Measurements from ENCODE around the gene DAAM2.

DAAM2 gene

DNA sequence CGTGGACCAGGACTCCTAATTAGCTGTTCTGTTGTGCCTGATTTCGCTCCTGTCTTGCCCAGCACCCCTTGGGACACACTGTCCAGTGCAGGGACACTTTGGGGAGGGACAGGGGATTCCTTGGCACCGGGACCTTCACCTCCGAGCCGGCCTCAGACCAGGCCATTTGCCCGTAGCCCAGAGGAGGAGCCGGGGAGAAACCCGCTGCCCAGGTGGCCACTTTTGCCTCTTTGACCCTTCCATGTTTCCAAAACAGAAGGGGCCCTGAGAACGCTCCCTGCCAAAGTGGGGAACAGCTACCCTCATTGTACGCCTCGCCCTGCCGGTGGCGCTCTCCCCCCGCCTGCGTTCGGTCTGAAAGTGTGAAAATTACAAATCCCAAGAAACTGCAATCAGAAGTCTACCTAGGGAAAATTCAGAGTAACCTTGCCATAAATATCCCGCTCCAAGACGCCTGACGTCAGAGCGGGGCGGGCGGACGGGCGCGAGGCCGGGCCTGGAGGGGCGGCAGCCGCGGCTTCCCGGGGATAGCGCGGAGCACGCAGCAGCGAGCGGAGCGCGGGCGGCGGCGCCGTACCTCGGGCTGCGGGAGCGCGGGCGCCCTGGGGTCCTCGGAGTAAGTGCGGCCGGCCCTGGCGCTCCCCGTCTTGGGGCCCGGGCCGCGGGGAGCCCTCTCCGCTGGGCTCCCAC, at the start of gene DAAM2:
Gene DAAM2, plus strand, starts transcription at position 527 of the 690 bp plus-strand sequence. CDS start 63,927 bp downstream, outside the sequence.
- DNase-seq (ENCODE audit: low read depth) = no peak

DNA sequence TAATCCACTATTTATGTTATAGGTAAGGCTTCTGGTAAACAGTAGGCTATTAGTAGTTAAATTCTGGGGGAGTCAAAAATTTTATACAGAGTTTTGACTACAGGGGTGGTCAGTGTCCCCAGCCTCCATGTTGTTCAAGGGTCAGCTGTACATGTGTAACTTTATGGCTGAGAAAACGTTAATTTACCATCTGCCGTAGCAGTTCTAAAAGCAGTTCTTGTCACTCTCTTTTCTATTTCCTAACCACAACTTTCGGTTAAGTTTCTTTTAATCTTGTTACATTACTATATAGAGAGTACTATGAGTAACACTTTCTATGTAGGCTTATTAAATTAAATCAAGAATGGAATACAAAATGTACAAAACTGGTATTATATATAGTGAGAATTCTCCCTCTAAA, 45.4 kb upstream of the DAAM2 start:
- DNase-seq (ENCODE audit: low read depth) = no peak

DNA sequence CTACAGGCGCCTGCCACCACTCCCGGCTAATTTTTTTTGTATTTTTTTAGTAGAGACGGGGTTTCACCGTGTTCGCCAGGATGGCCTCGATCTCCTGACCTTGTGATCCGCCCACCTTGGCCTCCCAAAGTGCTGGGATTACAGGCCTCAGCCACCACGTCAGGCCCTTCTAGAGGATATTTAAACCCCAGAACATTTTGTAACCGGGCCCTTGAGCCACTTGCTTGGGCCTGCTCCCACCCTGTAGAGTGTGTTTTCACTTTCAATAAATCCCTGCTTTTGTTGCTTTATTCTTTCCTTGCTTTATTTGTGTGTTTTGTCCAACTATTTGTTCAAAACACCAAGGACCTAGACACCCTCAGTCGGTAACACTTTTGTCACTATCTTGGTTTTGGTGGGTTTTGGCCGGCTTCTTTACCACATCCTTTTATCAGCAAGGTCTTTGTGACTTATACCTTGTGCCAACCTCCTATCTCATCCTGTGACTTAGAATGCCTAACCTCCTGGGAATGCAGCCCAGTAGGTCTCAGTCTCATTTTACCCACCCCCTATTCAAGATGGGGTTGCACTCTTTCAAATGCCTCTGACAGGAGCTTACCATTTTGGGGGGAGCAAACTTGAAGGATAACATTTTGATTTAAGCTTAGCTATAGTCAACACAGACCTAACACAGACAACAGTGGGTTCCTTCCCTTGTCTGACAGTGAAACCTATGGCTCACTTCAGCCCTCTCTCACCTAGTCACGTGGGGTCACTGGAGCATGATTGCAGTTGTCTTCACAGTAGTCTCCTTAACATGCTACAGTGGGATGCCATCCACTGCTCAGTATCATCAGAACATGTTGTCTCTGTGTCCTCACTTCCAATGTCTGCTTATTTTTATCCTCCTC, 39.1 kb upstream of the DAAM2 start:
- no peak for DNase-seq (ENCODE audit: low read depth)

DNA sequence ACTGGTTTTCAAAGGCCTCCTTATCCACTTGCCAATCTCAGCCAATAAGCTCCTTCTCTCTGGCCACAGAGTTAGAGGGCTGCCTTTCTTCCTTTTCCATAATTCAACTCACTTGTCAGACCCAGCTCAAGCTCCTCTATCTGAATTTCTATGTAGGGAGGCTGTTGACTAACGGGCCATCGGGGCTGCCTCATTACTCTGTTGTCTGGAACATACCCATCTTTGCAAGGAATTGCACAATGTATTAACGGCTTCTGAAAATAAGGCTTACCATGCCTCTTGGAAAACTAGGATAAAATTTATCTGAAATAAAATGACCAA, 38.5 kb upstream of the DAAM2 start:
- DNase-seq (ENCODE audit: low read depth) = no peak

DNA sequence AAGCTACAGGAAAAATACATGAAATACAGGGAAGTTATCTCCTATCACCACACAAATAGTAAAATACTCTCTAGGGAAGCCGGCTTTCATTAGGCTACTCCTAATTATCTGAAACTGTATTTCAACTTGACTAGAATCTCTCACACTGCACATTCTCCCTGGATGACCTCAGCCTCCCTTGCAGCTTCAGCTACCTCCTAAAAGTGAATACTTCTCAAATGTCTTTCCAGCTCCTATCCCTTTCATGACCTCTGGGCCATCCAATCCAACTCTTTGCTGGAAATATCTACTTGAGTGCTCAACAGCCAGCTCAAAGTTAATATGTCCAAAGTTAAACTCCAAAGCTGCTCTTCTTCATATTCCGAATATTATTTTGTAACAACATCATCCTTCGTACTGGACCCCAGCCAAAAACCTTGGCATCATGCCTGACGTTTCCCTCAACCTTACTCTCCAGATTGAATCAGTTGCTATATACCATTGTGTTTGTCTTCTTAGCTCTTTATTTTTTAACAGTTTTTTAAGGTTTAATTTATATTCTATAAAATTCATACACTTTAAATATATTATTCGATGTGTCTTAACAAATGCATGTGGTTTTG, 37.6 kb upstream of the DAAM2 start:
- no peak for DNase-seq (ENCODE audit: low read depth)

DNA sequence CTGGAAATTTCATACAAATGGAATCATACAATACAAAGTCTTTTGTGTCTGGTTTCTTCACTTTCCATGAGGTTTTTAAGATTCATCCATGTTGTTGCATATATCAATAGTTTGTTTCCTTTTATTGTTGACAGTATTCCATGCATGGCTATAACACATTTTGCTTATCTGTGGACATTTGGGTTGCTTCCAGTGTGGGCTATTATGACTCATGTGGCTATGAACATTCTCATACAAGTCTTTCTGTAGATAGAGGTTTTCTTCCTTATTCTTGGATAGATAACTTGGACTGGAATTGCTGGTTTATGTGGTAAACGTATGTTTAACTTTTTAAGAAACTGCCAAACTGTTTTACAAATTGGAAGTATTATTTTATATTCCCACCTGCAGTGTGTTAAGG, 36.9 kb upstream of the DAAM2 start:
- no peak for DNase-seq (ENCODE audit: low read depth)

DNA sequence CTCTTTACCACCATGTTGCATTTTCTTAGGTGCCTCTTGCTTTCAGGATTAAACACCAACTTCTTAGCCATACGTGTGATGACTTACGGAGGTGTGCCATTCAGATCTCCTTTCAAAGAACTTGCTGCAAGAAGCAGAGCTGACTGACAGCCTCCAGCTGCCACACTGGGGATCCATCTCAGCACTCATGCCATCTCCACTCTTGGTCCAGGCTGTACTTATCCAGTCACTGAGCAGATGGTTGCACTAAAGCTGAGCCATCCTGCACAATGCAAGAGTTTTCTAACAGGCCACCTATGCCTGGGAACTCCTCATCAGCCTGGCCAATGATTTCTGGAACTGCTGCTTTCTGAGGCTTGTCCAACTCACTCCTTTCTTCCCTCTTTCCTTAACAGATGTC, 35.6 kb upstream of the DAAM2 start:
- DNase-seq (ENCODE audit: low read depth) = no peak

DNA sequence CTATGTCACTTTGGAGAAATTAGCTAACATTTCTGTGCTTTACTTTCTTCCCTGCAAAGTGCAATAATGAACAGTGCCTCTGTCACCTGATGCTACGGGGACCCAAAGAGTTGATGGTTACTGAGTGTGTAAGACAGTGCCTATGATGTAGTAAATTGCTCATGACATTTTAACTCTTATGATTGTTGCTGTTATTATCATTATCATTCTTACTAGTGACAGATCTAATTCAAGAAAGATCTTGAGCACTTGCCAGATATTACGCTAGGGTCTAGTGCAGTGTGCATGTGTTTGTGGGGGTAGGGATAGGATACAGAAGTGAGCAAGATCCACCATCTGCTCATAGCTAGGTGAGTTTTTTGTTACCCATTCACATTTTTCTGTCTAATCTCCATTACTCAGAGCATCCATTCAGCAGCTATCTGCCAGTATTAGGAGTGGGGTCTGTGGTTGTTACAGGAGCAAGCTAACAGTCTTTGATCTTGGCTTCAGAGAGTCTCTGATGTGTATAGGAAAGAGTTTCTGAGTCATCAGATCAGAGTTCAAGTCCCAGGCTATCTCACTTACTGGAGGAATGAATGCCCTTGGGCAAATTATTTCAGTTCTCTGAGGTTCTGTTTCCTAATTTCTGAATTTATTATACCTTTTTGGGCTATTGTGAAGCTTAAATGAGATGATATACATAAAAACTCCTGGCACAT, 33.1 kb upstream of the DAAM2 start:
- no peak for DNase-seq (ENCODE audit: low read depth)

DNA sequence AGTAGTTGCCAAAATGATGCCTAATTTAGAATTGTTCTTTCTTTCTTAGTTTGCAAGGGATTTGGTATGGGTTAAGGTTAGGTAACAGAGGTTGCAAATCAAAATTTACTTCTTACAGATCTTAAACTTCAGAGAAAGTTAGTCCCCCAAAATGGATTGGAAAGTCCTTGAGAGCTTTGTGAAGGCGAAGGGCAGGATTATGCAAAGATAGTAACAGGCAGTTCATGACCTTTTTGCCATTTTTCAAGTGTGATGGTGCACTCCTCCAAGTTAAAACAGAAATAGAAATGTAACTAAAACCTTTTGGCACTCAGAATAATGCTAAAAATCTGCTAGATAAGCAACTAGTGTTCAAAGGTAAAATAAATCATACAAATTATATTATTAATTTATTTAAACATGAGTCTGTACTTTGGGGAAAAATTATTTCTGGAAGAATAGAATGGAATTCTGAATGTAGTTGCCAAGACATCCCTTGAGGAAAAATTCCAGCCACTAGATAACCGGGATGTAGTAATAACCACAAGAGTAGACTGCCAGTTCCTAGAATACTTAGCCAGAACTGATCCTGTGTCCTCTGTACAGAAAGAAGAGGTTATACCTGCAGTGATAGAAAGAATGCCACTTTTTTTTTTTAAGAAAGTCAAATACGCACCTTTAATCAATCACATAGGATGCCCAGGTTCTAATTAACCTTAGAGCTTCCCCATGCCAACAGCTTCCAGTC, 31.8 kb upstream of the DAAM2 start:
- no peak for DNase-seq (ENCODE audit: low read depth)

DNA sequence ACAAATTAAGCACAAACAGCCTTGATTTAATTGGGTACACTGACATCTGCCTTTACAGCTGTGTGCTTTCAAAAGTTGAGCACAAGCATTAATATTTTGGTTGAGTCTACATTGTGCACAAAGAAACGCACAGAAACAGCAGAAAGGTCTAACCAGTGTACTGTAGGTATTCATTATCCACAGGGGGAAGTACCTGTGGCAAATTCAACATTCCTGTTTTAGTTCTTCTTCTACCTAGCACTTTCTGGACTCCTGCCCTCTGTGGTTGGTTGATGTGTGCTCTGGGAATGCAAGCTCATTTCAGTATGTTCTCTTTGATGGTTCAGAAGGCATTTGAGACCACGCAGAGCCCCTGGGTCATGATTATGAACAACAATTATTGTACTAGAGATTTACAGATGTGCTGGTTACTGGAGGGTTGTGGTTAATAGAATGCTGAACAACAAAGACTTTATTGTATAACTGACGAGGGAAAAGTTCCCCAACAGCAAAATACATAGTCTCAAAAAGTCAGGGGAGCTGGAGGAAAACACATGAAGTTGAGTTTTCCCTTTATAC, 26.6 kb upstream of the DAAM2 start:
- DNase-seq (ENCODE audit: low read depth) = no peak

DNA sequence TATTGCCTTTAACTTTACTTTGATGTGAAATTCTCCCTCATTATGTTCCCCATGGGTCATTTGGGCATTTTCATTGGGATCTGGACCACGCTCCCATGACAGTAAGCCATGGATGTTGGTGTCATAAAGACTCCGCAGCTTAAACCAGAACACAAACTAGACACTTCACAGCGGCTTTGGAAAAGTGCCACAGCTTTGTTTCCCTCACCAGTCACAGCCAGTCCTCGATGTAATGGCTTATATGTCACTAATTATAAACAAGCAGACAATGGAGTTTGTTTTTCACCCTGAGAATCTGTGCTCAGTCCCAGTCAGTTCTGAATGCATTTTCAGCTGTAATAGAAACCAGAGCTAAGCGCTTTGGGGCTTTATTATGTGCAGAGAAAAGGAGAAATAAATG, 23.2 kb upstream of the DAAM2 start:
- DNase-seq (ENCODE audit: low read depth) = no peak

DNA sequence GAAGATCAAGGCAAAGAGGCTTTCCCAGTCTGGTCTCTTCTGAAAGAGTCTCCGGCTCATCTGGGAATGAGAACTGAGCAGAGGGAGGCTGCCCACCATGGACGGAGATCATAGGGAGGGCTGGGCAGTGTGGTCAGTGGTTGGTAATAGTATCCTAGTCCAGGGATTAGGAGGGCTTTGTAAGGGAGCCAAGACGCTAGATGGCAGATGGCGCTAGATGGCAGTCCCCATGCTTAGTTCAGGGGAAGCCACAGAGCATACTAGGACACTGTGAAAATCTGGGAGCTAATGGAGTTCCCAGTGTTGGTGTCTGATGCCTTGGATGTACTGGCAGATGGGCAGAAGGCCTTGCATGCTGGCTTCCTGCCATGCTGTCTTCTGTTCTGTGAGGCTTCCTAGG, 21.7 kb upstream of the DAAM2 start:
- DNase-seq (ENCODE audit: low read depth) = no peak

DNA sequence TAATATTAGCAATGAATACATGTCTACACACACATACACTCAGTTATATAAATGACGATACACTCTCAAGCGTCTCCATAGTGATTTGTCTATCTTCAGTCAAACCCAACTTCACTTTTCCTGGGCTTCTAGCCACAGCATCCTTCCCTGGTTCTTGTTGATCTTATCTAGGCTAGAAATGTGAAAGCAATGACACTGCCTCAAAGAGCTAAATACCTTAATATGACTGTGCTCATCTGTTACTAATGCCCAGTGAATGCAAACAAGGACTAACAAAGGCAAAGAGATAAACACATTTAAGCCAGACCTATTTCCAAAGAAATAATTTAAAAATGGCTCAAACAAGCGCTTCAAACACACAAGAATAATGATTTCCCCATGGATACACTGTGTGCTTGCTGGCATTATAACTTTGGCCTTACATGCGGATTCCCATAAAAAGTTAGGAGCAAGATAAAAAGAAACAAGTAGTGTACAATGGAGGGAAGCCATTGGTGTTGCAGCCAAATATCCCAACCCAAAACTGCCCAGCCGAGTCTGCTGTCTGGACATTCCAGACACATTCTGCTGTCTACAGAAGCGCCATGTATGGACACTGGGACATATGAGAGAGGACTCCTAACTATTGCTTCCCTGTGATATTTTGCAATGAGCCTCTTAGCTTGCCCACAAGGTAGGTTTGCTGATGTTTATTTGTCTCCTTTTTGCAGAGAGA, 19.5 kb upstream of the DAAM2 start:
- DNase-seq (ENCODE audit: low read depth) = no peak

DNA sequence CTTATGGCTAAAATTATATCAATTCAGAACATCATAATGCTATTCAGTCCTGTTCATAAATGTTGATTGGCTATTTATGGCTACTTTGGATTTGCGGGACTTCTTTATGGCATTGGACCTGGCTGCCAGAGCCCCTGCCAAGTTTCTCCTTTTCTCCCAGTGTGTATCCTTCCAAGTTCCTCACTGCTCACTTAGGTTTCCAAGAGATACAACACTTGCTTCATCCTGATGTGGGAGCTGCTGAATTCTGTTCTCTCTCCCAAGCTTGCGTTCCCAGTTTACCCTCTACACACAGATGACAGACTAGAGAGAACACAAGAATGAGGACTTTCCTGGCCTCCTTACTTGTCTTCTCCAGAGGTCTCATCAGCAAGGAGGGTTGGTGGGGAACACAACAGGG, 18.4 kb upstream of the DAAM2 start:
- no peak for DNase-seq (ENCODE audit: low read depth)

DNA sequence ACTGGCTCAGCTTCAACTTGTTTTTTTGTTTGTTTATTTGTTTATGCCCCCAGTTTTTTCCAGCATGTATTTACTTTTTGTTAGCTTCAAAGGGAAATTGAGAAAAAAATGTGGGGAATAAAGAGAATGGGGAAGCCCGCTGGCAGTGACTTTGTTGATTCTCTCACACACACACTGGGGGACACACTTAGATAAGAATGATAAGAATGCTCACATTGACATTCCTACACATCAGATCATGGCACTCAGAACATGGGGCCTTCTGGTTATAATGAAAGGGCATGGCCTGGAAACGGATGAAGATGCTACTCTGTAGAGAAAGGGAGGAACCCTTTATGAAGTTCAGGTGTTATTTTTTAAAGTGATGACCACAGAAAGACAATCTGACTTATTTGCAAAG, 15.6 kb upstream of the DAAM2 start:
- DNase-seq (ENCODE audit: low read depth) = no peak

DNA sequence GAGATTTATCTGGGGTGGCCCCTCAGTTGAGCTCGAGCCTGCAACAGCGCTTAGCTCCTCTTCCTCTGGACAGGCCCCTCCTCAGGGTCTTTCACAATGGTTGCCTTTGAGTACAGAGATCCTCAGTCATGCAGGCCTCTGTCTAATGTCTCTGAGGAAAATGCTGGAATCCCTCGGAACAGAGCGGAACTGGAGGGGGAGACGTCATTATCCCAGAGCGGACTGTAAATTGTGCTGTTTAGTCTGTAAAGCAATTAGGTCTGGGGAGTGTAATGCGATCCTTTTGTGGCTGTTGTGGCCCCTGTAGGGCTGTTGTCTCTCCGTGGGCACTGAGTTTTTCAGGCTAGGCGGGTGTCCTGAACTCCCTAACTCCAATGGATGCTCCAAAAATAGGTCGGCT, 15.0 kb upstream of the DAAM2 start:
- DNase-seq (ENCODE audit: low read depth) = no peak

DNA sequence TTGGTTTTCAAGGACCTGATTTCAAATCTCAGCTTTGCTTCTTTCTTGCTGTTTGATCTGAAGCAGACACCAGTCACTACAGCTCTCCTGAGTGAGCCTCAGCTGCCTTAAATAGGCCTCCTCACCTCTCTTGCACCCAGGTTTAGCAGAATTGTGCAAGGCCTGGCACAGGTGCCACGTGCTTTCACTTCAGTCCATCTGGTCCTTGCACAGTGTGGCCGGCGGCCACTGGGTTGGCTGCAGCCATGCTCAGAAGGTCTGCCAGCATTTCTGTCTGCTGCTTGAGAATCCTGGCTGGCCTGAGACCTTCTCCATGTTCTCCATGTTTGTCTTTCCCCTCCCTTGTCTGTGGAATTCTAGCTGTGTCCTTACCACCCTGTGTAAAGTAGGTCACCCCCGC, 14.5 kb upstream of the DAAM2 start:
- DNase-seq (ENCODE audit: low read depth) = no peak

DNA sequence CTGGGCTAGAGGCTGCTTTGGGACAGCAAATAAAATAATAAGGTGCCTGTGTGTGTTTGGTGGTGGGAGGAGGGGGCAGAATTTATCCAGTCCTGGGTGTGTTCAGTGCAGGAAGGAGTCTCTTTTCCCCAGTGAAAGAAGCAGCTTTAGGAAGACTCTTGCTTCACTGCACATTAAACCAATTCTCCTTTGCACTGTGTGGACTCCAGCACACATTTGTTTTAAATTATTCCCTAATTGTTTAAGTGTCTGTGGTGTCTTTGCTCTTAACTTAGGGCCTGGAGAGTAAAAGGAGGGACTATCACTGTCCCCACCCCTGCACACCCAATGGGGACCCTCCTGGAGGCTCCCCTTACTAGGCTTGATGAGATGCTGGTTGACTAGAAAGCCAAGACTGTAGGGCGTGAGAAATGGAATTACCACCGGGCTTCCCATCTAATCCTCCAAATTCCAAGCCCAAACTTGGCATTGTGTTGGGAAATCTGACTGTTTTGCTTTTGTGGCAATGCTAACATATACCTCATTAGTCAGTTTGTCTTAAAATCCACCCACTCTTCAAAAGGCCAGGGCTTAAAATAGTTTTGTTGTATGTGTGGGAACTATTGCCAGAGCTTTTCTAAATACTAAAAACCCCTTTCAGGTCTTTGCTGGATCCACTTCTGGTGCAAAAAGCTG, 13.5 kb upstream of the DAAM2 start:
- DNase-seq (ENCODE audit: low read depth) = no peak

DNA sequence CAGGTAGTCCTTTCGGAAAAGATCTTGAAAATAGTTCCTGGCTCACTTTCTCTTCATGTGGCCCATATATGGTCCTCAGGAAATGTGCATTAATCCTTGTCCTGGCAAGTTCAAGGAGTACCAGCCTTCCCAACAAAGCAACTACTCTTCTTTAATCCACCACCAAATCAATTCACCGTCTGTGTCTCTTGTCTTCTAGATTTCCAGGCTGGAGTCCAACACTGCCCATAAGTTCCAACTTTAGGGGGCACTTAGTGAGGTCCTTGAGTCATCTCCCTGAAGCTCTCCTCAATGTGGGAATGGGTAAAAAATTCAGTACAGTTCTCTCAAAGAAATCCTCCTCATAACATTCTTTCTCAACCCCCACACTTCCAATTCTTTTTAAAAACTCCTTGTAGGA, 6.9 kb upstream of the DAAM2 start:
- DNase-seq (ENCODE audit: low read depth) = no peak

DNA sequence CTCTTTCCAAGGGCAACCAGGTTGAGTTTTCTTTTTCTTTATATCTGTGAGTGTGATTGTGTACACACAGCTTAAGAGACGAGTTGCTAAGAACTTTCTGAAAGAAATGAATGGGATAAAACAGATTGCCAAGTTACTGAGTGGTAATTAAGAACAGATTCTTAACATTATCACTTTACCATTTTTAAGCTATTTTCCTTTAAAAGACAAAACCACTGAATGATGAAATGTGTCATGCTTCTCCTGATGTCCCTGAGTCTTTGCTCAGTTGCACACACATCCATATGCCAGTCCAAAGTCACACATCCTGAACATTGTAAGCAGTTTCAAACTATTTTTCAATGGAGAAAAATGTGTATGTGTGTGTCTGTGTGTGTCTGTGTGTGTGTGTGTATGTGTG, 5.5 kb upstream of the DAAM2 start:
- DNase-seq (ENCODE audit: low read depth) = no peak

DNA sequence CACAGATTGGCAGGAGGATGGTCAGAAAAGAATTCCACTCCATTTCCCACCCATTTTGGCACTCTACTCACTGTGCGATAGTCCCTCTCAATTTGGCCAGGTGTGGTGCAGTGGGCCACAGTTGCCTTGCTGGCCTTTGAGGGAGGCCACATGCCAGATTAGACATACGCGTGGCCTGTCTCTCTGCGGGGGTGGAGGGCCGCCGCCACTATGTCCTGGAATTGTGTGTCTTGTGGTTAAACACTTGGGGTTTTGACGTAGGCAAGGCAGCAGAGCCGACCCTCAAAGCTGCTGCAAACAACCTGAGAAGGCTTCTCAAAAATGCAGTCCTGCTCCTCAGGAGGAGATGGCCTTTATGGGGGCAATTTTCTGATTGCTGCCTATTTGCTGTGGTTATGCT, 4.9 kb upstream of the DAAM2 start:
- no peak for DNase-seq (ENCODE audit: low read depth)

Measured in T-helper 22 cell (primary cell).